Subcutaneous adipose tissue (tissue), 4 donors: Measurements from ENCODE around the gene DSCAML1. TPM values are rescaled to one million over a fixed set of nuclear protein-coding genes. Genes with fewer than 3 reads are reported as not detected.

Experiments used
- CTCF ChIP-seq: fragments of 450-650 bp; IDR thresholded peaks from one replicate; pipeline ENCODE4 v1.5.1; 2016; ENCODE audit warnings: low read depth, mild to moderate bottlenecking, control low read depth, antibody characterized with exemption, moderate library complexity
- total RNA-seq, 4 donors: library from RNA; depleted of rRNA; stranded (reverse); fragments of >200 nt; gene quantifications; one replicate each; pipeline ENCODE4 v1.1.0, GENCODE V29; 2016

The DSCAML1 gene
- total RNA-seq, 4 donors from 2014 or later = 0.22 to 0.82 (median 0.75) TPM; not detected in 1

DNA sequence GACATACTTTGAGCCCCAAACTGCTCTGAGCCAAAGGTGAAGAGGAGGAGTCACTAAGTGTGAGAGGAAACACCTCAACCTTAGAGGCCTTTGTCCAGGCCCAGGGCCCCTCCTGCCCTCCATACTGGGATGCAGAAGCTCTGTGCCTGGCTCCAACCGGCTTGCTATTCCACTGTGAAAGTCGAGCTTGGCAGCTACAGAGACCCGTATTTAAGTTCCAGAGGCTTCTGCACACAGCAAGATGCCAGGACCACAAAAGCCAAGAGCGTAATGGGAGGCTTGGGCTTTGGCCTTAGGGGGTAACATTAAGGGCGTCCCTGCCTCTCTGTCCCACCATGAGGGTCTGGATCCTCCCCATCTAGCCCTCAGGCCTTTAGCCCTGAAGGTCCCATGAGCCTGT is 31.9 kb downstream of the DSCAML1 start:
- no peak for TF ChIP-seq CTCF

- no peak for TF ChIP-seq CTCF
Measured at GRCh38 chr11:117761993-117762392, 35.0 kb downstream of the DSCAML1 start.

DNA sequence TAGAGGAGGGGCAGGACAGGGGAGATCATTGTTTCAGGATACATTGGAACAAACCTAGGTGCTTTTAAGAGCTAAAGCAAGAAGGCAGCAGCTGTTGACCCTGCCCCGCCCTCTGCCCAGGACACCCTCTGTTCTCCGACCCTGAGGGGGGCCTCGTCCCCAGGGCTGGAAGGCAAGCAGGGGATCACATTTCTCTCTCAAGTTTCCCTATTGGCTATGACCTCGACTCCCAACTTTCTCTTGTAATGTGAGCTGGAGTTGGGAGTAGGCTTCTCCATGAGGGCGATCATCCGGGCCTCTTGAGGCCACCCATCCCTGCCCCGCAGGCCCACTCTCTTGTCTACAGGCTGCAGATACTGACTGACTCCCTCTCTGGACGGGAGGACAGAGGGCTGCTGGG is 37.7 kb downstream of the DSCAML1 start:
- TF ChIP-seq CTCF = no peak

- no peak for TF ChIP-seq CTCF
Measured at GRCh38 chr11:117754030-117754429, 43.0 kb downstream of the DSCAML1 start.

- TF ChIP-seq CTCF = no peak
Measured at GRCh38 chr11:117752721-117753237, 44.2 kb downstream of the DSCAML1 start.

DNA sequence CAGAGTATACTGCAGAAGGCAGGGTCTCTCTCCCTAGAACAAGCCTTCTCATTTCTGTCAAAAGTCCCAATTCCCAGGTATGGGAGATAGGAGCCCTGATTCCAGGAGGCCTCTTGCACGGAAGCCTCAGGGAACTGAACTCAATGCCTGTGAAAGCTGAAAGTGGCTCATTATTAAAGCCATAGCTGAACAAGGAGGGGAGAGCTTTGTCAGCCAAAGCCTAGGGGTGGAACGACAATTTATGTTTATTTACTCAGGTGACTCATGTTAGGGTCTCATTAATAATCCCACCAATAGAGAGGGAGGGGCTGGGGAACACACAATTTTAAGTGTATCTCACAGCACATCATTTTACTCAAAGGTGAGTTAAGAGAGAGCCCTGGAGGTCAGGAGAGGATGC is 44.9 kb downstream of the DSCAML1 start:
- no peak for TF ChIP-seq CTCF

GRCh38 chr11:117750916-117751662 is 45.9 kb downstream of the DSCAML1 start:
- no peak for TF ChIP-seq CTCF
